Prostate gland (tissue), 2 donors: Measurements from ENCODE around the gene EML1.

ENCODE experiments used
- CTCF ChIP-seq, 4 experiments: fragments of 200-600 bp in 2 of 4; fragments of 450-650 bp in 2 of 4; sonication (generic) in 2 of 4; IDR thresholded peaks; 1 replicate in 3 of 4; 2 replicates in 1 of 4; pipeline ENCODE4 v1.5.1; 2016 to 2019; ENCODE audit warnings: antibody characterized with exemption in 4 of 4, mild to moderate bottlenecking in 2 of 4, moderate library complexity in 2 of 4
- POLR2AphosphoS5 ChIP-seq: sonication (generic); formaldehyde crosslinking; IDR thresholded peaks from one replicate; pipeline ENCODE4 v1.6.1; 2017; ENCODE audit warnings: antibody characterized with exemption

GRCh38 chr14:99976681-99977080, 183.5 kb downstream of the EML1 start:
- TF ChIP-seq CTCF (IDR thresholded peaks at IDR 0.05) (no peak), POLR2AphosphoS5 (no peak)
